Ovary (tissue), 3 donors: ENCODE measurements around the gene SHMT2.

ENCODE experiments used
- EP300 ChIP-seq: sonication (generic); formaldehyde crosslinking; IDR thresholded peaks from one replicate; pipeline ENCODE4 v1.6.1; 2017; ENCODE audit warnings: antibody characterized with exemption
- POLR2A ChIP-seq: fragments of 450-650 bp; IDR thresholded peaks from one replicate; pipeline ENCODE4 v1.6.1; 2017; ENCODE audit warnings: antibody characterized with exemption, mild to moderate bottlenecking, moderate library complexity
- TF ChIP-seq, protein P1 (sequence below), 3 donors: fragments of 450-650 bp in 2 of 3; fragments of 200-600 bp in 1 of 3; IDR thresholded peaks; one replicate each; pipeline versions ENCODE4 v1.5.1 to v1.8.0; 2016 to 2022; ENCODE audit warnings: antibody characterized with exemption in 3 of 3, mild to moderate bottlenecking in 1 of 3
- donor health status: DM: no; HTN: no; CAD: no.

DNA sequence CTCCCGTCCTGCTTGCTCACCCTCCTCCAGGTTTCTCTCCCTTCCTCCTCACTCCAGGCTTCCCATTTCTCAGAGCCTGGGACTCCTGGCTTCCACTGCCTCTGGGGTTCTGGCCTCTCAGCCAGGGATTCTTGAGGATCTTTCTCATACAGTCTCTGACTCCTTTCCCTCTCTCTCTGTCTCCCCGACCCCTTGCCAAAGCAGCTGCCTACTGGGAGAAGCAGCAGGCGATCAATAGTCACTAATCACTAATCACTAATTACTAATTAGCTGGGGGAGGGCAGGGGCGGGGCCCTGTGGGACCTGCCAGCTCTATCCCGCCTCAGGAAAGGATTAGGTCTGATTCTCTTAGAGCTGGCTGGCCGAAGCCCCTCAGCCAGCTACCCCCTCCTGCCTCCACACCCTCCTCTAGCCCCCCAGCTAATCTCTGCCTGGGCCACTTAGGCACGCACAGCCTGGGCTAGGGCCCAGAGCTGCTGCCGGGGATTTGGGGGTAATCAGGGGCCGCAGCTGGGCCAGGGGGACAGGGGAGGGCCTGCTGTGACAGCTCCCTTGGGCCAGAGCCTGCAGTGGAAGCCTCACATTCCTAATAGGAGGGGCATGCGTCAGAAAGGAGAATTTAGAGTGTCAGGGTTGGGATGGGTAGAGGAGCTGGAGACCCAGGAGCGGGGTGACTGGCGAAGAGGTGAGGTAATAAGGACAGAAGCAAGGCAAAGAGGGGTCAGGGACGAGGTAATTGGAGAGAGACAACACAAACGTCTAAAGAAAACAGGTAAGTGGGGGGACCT lies 10.1 kb upstream of the SHMT2 start:
- TF ChIP-seq, protein P1, sequence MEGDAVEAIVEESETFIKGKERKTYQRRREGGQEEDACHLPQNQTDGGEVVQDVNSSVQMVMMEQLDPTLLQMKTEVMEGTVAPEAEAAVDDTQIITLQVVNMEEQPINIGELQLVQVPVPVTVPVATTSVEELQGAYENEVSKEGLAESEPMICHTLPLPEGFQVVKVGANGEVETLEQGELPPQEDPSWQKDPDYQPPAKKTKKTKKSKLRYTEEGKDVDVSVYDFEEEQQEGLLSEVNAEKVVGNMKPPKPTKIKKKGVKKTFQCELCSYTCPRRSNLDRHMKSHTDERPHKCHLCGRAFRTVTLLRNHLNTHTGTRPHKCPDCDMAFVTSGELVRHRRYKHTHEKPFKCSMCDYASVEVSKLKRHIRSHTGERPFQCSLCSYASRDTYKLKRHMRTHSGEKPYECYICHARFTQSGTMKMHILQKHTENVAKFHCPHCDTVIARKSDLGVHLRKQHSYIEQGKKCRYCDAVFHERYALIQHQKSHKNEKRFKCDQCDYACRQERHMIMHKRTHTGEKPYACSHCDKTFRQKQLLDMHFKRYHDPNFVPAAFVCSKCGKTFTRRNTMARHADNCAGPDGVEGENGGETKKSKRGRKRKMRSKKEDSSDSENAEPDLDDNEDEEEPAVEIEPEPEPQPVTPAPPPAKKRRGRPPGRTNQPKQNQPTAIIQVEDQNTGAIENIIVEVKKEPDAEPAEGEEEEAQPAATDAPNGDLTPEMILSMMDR (IDR thresholded peaks at IDR 0.05): no peak
- TF ChIP-seq EP300: no peak
- TF ChIP-seq POLR2A: no peak
